NCI-H2107 treated with DMSO at 0.1 percent for 48 hours (cell line): Measurements from ENCODE around the gene LRRN4CL.
"Not testable (repeated sequence)": the region's sequence is repeated elsewhere in the genome, so short reads cannot be mapped to it uniquely, and the experiment has no call there.

Experiments
- DNase-seq: peaks from one replicate; lab custom pipeline; 2025; ENCODE audit not compliant: unreplicated experiment; lab: John Stamatoyannopoulos, UW

The LRRN4CL gene

DNA sequence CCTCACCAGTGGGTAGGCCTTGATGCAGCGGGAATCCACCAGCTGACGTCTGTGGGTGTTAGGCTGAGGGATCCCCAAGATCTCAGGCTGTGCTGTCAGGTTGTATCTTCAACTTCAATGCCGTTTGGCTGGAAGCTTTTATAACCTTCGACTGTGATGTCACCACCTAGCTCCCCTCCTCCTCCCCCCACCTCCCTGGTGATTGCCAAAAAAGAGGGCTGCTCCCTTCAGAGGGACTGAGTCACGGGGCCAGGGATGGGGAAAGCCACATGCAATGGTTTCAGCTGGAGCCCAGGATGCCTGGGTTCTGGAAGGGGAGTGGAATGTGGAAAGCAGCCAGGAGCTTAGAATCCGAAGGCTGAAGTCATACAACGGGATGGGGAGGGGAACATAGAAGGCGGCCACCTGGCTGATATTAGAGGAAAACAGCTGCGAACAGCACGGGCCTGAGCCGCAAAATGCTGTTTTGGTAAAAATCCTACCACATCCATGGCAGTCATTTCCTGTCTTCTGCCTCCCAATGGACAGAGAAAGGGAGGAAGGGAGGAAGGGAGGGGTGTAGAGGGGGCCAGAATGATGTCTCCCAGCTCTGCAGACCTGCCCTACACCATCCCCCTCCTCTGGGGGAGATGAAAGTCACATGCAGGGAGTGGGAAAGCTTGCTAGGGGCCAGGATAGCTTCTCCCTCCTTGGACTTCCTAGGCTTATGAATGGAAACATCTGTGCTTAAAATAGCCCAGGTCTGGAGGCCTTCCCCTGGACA is at the start of gene LRRN4CL:
LRRN4CL (minus strand) TSS at position 110 of the 763 bp plus-strand sequence. CDS start 1,022 bp downstream, outside the sequence.
- DNase-seq = no peak

GRCh38 chr11:62737196-62737595 is 47.9 kb upstream of the LRRN4CL start:
- DNase-seq = no peak

- DNase-seq = no peak
Observed at GRCh38 chr11:62732830-62733229, 43.5 kb upstream of the LRRN4CL start.

- not testable (repeated sequence) for DNase-seq
Observed at GRCh38 chr11:62730076-62730475, 40.7 kb upstream of the LRRN4CL start.

GRCh38 chr11:62728171-62728988 is 39.0 kb upstream of the LRRN4CL start, which contains the start of gene TTC9C:
Gene TTC9C, plus strand, starts transcription at chr11:62728486. Its CDS starts 363 bp downstream, at chr11:62728849.
- DNase-seq = peak; percentile 75

DNA sequence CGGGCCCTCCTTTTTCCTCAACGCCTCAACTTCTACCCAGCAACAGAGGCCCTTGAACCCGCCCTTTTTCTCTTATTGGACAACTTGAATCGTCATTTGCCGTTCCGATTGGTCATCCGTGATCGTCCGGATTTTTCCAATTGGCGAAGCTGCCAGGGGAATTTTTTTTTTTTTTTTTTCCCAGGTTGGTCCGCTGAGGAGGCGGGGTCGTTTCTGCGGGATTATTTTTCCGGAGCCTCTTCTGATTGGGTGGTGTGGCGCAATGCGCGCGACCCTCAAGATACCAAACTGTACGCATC is 38.5 kb upstream of the LRRN4CL start:
- peak; percentile 96 for DNase-seq

DNA sequence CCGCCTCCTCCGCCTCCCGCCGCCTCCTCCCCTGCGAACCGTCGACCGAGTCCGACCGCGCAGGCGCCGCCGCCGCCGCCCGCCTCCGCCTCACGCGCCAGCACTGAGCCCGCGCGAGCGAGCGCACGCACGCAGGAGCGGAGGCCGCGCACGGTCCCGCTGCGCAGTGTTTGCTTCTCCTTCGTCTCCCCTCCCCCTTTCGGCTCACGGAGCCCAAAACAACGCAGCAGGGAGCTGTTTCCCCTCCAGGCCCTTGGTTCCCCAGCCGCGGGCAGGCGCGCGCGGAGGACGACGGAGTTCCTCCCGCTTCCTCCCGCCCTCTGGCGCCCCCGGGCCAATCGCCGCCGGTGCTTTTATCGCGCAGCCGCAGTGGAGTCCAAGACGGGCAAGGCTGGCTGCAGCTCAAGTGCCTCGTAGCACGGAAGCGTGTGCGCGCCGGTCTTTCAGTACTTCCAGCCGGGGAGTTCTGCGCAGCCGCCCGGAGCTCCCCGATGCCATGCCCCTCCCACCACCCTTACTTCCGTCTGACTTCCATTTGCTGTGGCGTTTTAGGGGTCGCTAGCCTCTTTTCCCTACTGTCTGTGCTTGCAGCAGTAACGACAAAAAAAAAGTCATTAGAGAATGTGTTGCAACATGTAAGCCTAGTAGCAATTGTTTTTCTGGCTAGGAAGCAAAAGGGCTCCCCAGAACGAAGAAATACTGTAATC is 38.0 kb upstream of the LRRN4CL start, which contains the start of gene HNRNPUL2:
HNRNPUL2 (minus strand) TSS at position 293 of the 707 bp plus-strand sequence. CDS start 301 bp downstream, outside the sequence.
- peak; percentile 96 for DNase-seq

- no peak for DNase-seq
Observed at GRCh38 chr11:62726915-62727164, 37.5 kb upstream of the LRRN4CL start.

- DNase-seq = no peak
Observed at GRCh38 chr11:62726156-62726914, 37.0 kb upstream of the LRRN4CL start.

DNA sequence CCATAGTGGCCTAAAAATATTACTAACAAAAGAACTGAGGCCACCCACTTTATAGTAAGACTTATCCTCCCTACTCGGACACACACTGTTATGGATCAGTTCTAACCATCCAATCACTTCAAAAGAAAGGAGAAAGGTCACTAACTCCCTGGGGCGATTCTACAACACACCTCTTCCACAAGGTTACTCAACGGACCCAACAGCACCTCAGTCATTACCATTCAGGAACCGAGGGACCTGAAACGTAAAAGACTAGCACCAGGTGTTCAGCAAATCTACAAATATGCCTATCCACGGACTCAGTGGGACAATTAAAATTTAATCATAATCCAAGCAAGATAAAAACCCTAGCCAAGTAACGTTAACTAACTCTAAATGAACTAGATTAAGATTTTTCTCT is 36.3 kb upstream of the LRRN4CL start:
- DNase-seq = no peak

DNA sequence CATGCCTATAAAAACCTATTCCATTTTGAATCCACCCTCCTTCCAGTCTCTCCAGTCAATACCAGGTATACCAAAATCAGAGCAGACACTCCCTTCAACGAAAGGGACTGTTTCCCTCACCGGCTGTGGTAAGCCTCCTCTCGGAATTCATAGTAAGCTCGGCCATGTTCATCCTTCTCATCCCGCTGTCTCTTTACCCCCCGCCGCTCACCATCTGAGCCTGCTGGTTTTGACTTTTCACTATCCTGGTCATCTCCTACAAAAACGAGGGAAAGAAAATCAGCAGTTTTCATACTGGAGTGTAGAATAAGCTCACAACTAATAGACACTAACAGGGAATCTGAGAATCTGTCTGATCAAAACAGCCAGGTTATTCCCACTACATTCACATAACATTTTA is 34.8 kb upstream of the LRRN4CL start:
- DNase-seq = no peak

DNA sequence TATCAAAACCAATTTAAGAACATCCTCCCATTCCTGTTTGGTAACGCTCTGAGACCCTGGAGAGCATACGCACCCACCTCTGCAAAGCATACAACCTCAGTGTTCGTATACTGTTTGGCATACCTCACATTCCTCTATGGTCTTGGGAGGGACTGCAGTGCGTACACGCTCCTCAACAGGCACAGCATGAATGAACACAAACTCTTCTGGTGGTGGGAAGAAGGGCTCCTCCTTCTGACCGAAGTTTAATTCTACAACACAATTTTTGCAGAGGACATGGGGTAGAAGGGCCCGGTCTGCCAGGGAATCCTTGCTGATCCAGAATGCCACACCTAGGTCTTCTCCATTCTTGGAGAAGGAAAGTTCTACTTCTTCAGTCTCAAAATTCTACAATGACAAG is 32.7 kb upstream of the LRRN4CL start:
- DNase-seq = no peak

DNA sequence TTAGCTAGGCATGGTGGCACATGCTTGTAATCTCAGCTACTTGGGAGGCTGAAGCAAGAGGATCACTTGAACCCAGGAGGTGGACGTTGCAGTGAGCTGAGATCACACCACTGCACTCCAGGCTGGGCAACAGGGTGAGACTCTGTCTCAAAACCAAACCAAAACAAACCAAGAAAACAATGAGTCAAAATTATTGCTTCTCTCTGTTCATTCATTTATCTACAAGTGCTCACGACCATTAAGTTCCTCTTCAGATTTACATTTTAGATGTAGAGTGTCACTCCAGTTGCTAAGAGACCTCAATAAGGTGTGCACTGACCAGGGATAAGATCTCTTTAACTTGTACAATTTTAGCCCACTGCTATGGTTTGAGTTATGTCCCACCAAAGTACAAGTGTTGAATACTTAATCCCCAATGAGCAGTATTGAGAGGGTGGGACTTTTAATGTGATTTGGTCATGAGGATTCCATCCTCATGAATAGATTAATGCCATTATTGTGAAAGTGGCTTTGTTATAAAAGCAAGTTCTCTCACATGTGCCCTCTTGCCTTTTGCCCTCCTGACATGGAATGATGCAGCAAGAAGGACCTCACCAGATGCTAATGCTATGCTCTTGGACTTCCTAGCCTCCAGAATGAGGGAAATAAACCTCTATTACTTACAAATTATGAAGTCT is 30.1 kb upstream of the LRRN4CL start:
- no peak for DNase-seq

GRCh38 chr11:62716816-62717215 is 27.5 kb upstream of the LRRN4CL start:
- DNase-seq = no peak

DNA sequence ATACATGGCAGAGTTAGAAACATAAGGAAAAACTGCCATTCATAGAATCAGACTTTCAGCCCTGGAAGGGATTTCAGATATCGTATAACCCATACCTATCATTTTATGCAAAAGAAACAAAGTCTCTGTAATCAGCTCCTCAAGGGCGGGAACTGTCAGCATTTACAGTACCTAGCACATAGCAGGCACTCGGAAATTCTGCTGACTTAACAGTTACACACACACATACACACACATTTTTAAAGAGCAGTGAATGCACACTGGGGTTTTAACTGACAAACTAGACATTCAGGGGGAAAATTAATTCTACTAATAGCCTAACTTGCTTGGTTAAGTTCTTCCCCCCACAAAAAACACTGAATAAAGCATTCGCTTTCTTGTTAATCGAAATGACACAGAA is 26.9 kb upstream of the LRRN4CL start:
- no peak for DNase-seq

DNA sequence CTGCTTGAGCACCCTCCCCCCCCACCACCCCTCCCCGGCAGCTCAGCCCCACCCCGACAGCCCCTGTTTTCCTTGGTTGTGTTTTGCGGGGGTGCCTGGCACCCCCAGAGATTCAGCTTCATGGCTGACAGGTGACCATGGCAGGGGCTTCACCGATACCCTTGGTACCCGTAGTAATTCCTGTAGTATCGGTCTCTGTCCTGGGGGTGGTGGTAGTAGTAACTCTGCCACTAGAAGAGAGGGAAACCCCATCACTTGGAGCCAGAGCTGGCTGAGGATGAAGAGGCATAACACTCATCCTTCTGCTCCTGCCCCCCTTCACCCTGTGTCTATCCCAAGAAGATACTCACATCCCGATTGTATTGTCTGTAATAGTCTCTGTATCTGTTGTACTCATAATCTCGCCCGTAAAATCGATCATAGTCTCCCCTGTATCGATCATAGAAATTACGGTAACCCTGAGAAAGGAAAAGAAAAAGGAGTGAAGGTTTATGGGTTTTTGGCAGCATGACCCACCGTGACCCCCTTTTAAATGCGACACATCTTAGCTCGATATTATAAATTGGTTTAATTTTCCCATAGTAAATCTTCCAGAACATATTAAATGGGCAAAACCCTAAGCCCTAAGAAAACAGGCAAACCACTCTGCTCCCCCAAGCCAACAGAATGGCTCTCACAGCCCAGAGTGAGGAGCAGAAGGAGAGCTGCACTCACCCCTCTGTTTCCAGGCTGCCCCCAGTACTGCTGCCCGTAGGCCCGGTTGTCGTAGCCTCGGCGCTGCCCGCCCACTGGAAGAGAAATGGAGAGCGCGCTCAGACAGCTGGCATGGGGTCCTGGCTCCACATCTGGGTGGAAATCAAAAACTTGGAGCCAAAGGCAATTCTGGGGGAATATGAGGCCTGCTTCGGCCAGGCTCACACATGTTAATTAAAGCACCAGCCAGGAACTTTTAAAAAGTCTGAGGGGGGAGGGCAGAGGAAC is 26.1 kb upstream of the LRRN4CL start:
- DNase-seq = no peak

DNA sequence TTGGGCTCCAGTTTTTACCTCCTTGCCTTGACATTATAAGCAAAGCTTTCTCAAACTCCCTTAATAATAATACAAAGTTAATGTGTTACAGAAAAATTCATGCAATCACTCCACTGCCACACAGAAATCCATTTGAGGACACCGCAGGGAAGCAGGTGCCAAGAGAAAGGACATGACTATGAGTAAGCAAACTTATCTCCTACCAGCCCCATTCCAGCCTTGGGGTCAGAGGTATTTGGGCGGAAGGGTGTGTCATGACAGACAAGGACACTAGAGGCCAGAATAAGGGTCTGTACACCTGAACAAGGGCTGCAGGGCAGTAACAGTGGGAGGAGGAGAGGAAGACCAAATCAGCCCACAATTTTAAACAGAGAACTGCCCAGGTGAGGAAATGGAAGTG is 24.0 kb upstream of the LRRN4CL start:
- no peak for DNase-seq

DNA sequence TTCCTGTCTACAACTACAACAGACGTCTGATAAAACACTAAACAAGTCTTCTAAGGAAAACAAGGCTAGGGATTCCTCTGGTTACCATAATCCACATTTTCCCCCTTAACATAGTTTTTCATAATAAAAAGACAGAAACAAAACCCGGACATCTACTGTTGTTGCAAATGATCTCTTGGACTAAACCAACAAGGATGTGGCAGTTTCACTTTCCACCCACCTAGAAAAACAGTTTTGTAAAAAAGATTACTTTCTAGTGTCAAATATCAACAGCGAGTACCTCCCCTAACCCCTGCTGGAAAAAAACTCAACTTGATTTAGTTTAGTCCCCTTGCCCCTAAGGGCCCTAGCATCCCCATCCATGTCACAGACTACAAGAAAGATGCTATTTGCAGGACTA is 23.5 kb upstream of the LRRN4CL start:
- no peak for DNase-seq

DNA sequence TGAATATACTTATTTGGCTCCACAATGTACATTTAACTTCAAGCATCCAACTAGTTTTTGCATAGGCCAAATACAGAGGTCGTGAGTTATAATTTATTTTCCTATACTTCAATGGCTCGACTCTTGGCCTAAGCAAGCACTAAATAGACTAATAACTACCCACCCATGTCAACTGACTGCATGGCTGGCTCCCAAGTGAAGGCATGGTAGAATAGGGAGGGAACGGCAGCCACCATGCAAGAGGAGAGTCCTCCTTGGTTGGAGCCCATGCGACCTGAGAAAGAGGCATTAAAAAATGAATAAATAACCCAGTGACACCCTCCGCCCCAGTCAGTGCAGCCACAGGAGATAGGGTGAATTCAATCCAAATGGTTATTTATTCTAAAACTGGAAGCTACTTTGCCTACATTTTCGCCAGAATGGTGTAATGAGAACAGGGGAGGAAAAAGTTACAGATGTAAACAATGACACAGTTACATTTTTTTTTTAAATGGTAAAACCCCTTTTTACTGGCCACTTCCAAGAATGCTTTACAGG is 23.0 kb upstream of the LRRN4CL start:
- no peak for DNase-seq
